HG02852 (cell line): Measurements from ENCODE around the gene PLXNA4.

Experiments
- ATAC-seq: cut with Tn5 transposase; IDR thresholded peaks from one replicate; pipeline ENCODE4 v1.9.1; 2021; ENCODE audit warnings: mild to moderate bottlenecking, moderate library complexity; ENCODE audit not compliant: unreplicated experiment

The PLXNA4 gene

DNA sequence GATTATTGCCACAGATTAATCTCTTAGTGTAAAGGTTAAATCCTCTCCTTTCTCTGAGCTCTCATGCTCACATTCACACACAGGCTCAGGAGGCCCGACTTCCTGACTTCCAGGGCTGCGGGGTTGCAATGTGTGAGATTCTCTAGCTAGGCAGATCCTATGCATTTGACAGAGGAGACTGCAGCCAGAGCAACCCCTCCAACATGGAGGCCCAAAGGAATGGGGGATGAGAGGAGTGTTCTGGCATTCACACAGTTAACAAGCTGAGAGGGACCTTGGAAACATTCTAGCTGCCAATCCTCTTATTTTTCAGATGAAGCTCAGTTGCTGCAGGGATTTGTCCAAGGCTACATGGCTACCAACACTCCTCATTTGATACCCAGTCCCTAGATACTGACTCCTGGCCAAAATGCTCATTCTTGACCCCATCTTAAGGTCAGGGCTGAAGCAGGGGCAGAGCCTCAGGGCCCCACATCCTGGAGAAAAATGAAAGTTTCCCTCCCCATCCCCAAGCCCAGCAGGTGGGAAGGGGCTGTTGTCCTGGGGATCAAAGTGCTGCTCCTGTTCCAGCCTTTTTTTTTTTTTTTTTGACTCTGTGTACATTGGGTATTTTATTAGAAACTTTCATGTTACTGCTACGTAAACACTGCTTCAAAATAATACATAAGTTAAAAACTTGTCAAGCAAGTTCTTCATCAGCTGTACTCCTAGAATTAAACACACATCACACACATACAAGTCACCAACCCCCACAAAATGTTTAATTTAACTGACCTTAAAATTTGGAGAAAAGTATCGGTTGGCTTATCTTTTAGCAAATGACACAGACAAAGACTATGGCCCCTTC is 325.6 kb downstream of the PLXNA4 start:
- no peak for ATAC-seq

GRCh38 chr7:132249256-132249971 is 326.9 kb downstream of the PLXNA4 start:
- ATAC-seq = no peak

DNA sequence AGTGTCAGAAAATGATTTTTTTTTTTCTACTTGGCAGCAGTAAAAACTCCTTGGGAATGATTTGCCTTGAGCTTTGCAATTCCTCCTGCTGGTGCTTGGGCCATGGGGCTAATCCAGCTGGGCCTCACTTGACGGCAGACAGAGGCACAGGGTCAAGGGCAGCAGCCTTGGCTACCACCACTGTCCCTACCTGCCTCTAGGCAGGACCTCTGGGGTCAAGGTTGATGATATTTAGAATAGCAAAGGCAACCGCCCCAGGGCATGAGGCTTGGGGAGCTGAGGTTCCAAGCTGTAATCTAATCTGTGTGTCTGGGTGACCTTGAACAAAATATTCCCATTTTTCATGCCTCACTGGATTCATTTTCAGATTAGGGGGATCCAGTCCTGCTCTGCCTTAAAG is 327.4 kb downstream of the PLXNA4 start:
- no peak for ATAC-seq

DNA sequence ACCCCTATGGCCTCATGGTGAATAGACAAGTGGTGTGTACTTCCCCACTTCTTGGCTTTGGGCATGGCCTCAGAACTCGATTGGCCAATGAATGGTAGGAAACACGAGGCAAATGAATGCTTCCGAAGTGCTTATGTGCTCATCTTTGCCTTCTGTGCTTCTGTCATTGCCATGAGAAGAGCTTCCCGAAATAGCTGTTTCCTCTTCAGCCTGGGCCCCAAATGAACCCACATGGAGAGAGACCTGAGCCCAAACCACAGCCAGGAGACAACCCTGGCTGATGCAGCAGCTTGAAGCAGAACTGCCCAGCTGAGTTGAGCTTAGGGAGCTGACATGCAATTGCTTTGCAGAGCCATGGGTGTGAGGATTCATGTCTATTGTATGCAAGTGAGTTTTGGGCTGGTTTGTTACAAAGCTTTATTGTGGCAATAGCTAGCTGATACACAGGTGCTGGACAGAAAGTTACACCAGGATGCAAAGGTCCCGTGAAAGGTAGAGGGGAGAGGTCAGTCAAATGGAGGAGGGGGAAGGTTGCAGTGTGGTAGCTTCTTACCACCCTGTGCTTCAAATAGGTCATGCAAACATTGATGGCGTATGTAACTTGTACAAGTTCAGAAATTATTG is 328.2 kb downstream of the PLXNA4 start:
- no peak for ATAC-seq

DNA sequence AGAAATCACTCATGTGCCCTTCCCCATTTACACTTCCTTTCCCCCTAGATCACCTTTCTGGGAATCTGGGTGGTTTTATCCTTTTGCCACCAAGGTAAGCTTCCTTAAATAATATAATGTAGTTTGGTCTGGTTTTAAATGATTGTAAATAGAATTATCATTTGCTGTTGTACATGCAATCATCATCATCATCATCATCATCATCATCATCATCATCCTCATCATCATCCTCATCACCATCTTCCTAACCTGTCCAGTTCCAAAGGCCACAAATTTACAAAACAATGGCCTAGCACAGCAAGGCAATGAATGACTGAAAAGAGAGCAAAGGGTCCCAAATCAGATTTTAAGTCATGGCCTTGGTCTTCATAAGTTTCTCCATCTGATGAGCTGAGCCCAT is 329.7 kb downstream of the PLXNA4 start:
- no peak for ATAC-seq

GRCh38 chr7:132245539-132245938 is 330.7 kb downstream of the PLXNA4 start:
- ATAC-seq = no peak

- no peak for ATAC-seq
Observed at GRCh38 chr7:132244903-132245480, 331.3 kb downstream of the PLXNA4 start.

DNA sequence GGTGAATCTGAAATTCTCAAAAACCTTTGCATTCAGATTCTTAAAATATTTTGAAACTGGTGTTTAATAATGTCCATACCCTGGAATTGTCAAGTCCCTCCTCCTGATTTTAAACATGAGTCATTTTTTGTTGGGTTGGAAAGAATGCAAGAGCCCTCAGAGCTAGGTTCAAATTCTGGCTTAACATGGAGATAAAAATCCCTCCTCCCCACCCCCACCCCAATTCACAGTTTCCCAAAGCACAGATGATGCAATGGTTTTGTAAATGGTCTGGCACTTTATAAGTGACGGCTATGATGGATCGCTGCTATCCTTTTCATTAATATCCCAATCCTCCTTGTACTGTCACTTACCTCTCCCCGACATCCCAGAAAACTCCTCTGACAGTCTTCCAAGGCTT is 332.8 kb downstream of the PLXNA4 start:
- no peak for ATAC-seq

DNA sequence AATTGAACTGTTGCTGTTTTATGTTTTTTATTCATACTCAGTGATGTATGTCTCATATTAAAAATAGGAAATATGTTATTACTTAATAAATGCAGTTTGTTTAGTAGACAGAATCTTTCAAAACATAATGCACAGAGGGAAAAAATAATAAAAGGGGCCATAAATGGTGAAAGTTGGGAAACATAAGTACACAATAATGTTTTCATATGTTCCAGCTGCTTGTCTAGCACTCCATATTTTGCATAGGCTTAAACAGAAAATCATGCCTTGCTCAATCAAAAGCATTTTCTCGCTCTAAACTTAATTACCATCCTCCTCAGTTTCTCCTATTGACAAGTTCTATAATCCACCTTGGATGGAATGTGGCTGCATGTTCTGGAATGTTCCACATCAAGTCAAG is 333.2 kb downstream of the PLXNA4 start:
- no peak for ATAC-seq

- no peak for ATAC-seq
Observed at GRCh38 chr7:132242192-132242812, 334.0 kb downstream of the PLXNA4 start.

- no peak for ATAC-seq
Observed at GRCh38 chr7:132240821-132241422, 335.3 kb downstream of the PLXNA4 start.

- ATAC-seq = no peak
Observed at GRCh38 chr7:132240262-132240661, 336.0 kb downstream of the PLXNA4 start.

- no peak for ATAC-seq
Observed at GRCh38 chr7:132239422-132239994, 336.8 kb downstream of the PLXNA4 start.

DNA sequence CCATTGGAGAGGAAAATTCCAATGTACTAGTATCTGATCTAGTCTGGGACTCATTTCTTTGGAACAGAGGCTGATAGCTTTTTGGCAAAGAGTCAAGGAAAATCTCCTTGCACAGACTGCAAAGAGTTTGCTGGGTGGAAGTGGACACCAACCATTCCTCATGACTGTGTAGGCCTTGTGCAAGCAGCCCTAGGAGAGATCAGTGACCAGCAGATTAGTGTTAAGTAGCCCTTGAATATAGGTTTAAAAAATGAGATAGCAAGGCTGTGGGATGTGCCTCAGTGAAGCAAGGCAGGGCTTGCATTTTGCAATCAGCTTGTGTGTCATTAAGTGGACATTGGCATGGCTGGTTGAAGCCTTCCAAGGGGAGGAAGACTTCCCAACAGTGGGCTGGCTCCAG is 341.6 kb downstream of the PLXNA4 start:
- ATAC-seq = no peak

GRCh38 chr7:132232406-132232805 is 343.9 kb downstream of the PLXNA4 start:
- ATAC-seq = no peak

DNA sequence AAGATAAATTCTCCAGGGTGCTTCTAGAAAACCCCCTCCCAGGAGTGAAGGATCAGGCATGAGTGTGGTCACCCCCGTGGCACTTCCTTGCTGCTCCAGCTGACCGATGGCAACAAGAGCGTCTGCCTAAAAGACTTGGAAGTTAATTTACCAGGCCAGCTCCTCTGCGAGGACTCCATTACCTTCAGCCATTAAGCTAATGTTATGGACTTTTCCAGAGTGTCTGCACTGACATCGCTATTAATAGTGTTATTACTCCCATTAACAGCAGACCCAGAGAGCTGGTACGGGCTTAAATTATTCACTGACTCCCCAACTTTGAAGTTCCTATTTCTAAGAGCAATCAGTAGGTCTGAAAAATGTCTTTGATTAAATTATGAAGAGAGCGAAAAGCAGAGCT is 345.8 kb downstream of the PLXNA4 start:
- no peak for ATAC-seq

DNA sequence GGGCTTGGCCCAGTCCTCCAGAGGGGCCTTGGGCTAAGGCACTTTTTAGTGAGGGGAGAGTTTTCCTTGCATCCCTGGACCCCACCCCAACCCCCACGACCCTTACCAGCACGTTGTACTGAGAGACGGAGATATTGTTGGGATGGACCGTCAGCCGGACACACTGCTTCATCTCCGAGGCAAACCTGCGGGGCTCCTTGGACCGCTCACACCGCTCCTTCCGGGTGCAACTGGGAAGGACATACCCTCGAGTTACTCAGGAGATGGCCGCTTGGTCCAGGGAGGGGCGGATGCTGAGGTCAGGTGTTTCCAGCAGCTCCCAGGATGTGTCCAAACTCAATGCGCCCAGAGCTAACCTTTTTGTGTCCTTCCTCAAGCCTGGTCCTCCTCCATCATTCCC is 348.0 kb downstream of the PLXNA4 start:
- no peak for ATAC-seq

GRCh38 chr7:132226957-132227290 is 349.3 kb downstream of the PLXNA4 start:
- ATAC-seq = no peak

DNA sequence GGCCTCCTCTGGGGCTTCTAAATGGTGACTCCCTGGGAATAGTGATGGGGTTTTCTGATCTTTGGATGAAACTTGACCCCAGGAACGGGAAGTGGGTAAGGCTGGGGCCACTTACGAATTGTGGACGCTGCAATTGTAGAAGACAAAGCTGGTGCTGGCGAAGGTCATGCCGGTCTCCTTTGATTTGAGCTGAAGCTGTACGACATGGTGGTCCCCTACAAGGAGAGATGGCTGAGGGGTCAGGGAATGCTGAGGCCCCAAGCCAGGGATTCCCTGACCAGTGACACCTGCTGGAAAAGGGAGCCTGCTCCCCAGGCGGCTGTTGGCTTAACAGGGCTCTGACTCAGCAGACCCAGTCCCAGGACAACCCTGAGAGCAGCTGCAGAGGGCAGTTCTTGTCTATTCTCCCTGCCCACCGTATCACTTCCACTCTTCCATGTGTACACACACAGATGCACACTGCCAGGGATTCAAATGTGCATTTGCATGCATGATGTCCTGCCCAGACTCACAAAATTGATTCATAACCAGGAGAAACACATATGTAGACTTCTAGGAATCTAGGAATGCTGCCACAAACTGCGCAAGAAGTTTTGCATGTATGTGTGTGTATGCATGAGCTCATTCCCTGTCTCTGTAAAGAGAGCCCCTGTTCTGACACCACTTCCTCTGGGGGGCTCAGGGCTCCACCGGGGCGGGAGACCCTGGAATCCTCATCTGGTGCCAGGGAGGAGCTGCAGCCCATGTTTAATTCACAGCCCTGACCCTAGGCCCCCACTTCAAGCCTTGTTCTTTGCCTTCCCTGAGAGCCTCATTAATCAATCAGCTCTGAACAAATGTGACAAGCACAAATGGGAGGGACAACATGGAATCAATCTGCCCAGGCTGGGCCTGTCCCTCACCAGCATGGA is 350.0 kb downstream of the PLXNA4 start:
- no peak for ATAC-seq
